ENCODE results near the gene ABHD14A.

The ABHD14A gene

GRCh38 chr3:52022323-52023100, 47.6 kb downstream of the ABHD14A start:
- DNase-seq: no peak

GRCh38 chr3:52023101-52023770, 48.4 kb downstream of the ABHD14A start:
- DNase-seq: no peak

GRCh38 chr3:52023860-52024764, 49.2 kb downstream of the ABHD14A start:
- no peak for DNase-seq

- DNase-seq: no peak
Measured at GRCh38 chr3:52024765-52025452, 50.0 kb downstream of the ABHD14A start.

- DNase-seq: no peak
Measured at GRCh38 chr3:52025453-52025852, 50.6 kb downstream of the ABHD14A start.

GRCh38 chr3:52026041-52026440, 51.2 kb downstream of the ABHD14A start:
- no peak for DNase-seq

GRCh38 chr3:52028572-52028971, 53.7 kb downstream of the ABHD14A start:
- no peak for DNase-seq

GRCh38 chr3:52029053-52029452, 54.2 kb downstream of the ABHD14A start:
- DNase-seq: no peak

- no peak for DNase-seq
Measured at GRCh38 chr3:52029535-52029934, 54.7 kb downstream of the ABHD14A start.
